Measurements from ENCODE around the gene PAPPA. TPM values are rescaled to one million over a fixed set of nuclear protein-coding genes. Genes with fewer than 3 reads are reported as not detected.

PAPPA gene
- total RNA-seq, 1 experiment from 2014 or later: 7.0 TPM

GRCh38 chr9:116276651-116277121 lies 123.1 kb downstream of the PAPPA start:
- no TSS peak for BruUV-seq (replicated peaks)
- Mint-ChIP-seq H3K27ac (ENCODE audit: low read depth, unreplicated experiment) (no peak overlapping the region), H3K4me3 (ENCODE audit: unreplicated experiment) (no peak overlapping the region), H3K27me3 (ENCODE audit: insufficient read depth, unreplicated experiment) (no peaks in the 10 kb centered on the region), H3K4me1 (ENCODE audit: insufficient read depth, unreplicated experiment) (peaks cover 17% of the 10 kb centered on the region), H3K36me3 (ENCODE audit: insufficient read depth, unreplicated experiment) (peaks cover 12% of the 10 kb centered on the region), H3K9me3 (ENCODE audit: unreplicated experiment) (no peaks in the 10 kb centered on the region)
- POLR2A ChIA-PET: no interaction called here
- CTCF ChIA-PET: interaction anchor here (0.6 kb wide), 2 partner anchors 122 to 684 kb away, joined by 3 to 5 read pairs; no protein-coding TSS in a partner anchor
- intact Hi-C loops (cut with micrococcal nuclease): no loop called here
- no peak for TF ChIP-seq CTCF (IDR thresholded peaks at IDR 0.05; ENCODE audit: unreplicated experiment)
- DNase-seq (ENCODE audit: unreplicated experiment): no peak

- H3K4me1 Mint-ChIP-seq (ENCODE audit: insufficient read depth, unreplicated experiment): peaks cover 17% of the 10 kb centered on the region
- ChIA-PET POLR2A (no interaction called here), CTCF (no interaction called here)
- peaks cover 6% of the 10 kb centered on the region for H3K36me3 Mint-ChIP-seq (ENCODE audit: insufficient read depth, unreplicated experiment)
- intact Hi-C loops (cut with micrococcal nuclease): no loop called here
- H3K4me3 Mint-ChIP-seq (ENCODE audit: unreplicated experiment): no peak overlapping the region
- no TSS peak for BruUV-seq (replicated peaks)
- H3K27me3 Mint-ChIP-seq (ENCODE audit: insufficient read depth, unreplicated experiment): no peaks in the 10 kb centered on the region
- TF ChIP-seq CTCF (IDR thresholded peaks at IDR 0.05; ENCODE audit: unreplicated experiment): no peak
- DNase-seq (ENCODE audit: unreplicated experiment): no peak
- H3K9me3 Mint-ChIP-seq (ENCODE audit: unreplicated experiment): no peaks in the 10 kb centered on the region
- no peak overlapping the region for H3K27ac Mint-ChIP-seq (ENCODE audit: low read depth, unreplicated experiment)
These were observed 124.7 kb downstream of the PAPPA start for GRCh38 chr9:116278326-116278725.

GRCh38 chr9:116279230-116279629 lies 125.6 kb downstream of the PAPPA start:
- no peaks in the 10 kb centered on the region for H3K27me3 Mint-ChIP-seq (ENCODE audit: insufficient read depth, unreplicated experiment)
- intact Hi-C loops (cut with micrococcal nuclease): no loop called here
- no peak for DNase-seq (ENCODE audit: unreplicated experiment)
- no peaks in the 10 kb centered on the region for H3K9me3 Mint-ChIP-seq (ENCODE audit: unreplicated experiment)
- no peak overlapping the region for H3K4me3 Mint-ChIP-seq (ENCODE audit: unreplicated experiment)
- H3K4me1 Mint-ChIP-seq (ENCODE audit: insufficient read depth, unreplicated experiment): peaks cover 17% of the 10 kb centered on the region
- POLR2A ChIA-PET: no interaction called here
- BruUV-seq (replicated peaks): no TSS peak
- TF ChIP-seq CTCF (IDR thresholded peaks at IDR 0.05; ENCODE audit: unreplicated experiment): no peak
- H3K27ac Mint-ChIP-seq (ENCODE audit: low read depth, unreplicated experiment): no peak overlapping the region
- H3K36me3 Mint-ChIP-seq (ENCODE audit: insufficient read depth, unreplicated experiment): peaks cover under 1% of the 10 kb centered on the region
- CTCF ChIA-PET: interaction anchor here (0.6 to 0.7 kb wide), 2 partner anchors 15 to 66 kb away, joined by 3 to 4 read pairs; no protein-coding TSS in a partner anchor

- intact Hi-C loops (cut with micrococcal nuclease): no loop called here
- no peak overlapping the region for H3K4me3 Mint-ChIP-seq (ENCODE audit: unreplicated experiment)
These were observed 126.9 kb downstream of the PAPPA start for GRCh38 chr9:116280529-116280928.

More at GRCh38 chr9:116280529-116280928, 126.9 kb downstream of the PAPPA start:
- Mint-ChIP-seq H3K4me1 (ENCODE audit: insufficient read depth, unreplicated experiment) (peaks cover 23% of the 10 kb centered on the region), H3K27ac (ENCODE audit: low read depth, unreplicated experiment) (no peak overlapping the region), H3K27me3 (ENCODE audit: insufficient read depth, unreplicated experiment) (no peaks in the 10 kb centered on the region), H3K9me3 (ENCODE audit: unreplicated experiment) (no peaks in the 10 kb centered on the region), H3K36me3 (ENCODE audit: insufficient read depth, unreplicated experiment) (peaks cover 5% of the 10 kb centered on the region)
- BruUV-seq (replicated peaks): no TSS peak
- ChIA-PET CTCF (interaction anchor here (0.9 kb wide), 1 partner anchor 13 kb away, joined by 3 read pairs; no protein-coding TSS in a partner anchor), POLR2A (interaction anchor here (0.7 to 1.2 kb wide), 2 partner anchors 18 to 30 kb away, joined by 3 read pairs; no protein-coding TSS in a partner anchor)
- no peak for TF ChIP-seq CTCF (IDR thresholded peaks at IDR 0.05; ENCODE audit: unreplicated experiment)
- no peak for DNase-seq (ENCODE audit: unreplicated experiment)
